ENCODE data around the gene MYF5.

The MYF5 gene

GRCh38 chr12:80708259-80708974 lies 8.3 kb upstream of the MYF5 start:
- DNase-seq = no peak

- DNase-seq = no peak
These were observed 7.8 kb upstream of the MYF5 start for GRCh38 chr12:80708975-80709328.

- DNase-seq = no peak
These were observed 6.6 kb upstream of the MYF5 start for GRCh38 chr12:80709811-80710726.

- no peak for DNase-seq
These were observed 5.8 kb upstream of the MYF5 start for GRCh38 chr12:80710727-80711449.

- no peak for DNase-seq
These were observed 4.8 kb upstream of the MYF5 start for GRCh38 chr12:80711866-80712265.

- DNase-seq = no peak
These were observed 3.8 kb upstream of the MYF5 start for GRCh38 chr12:80712866-80713265.

- DNase-seq = no peak
These were observed 3.3 kb upstream of the MYF5 start for GRCh38 chr12:80713419-80713818.

GRCh38 chr12:80714055-80714454 lies 2.7 kb upstream of the MYF5 start:
- DNase-seq = no peak

GRCh38 chr12:80714846-80715245 lies 1.9 kb upstream of the MYF5 start:
- no peak for DNase-seq

GRCh38 chr12:80715713-80716249 lies 931 bp upstream of the MYF5 start:
- DNase-seq = no peak

GRCh38 chr12:80717856-80718255 lies 1.1 kb downstream of the MYF5 start:
- DNase-seq = no peak

GRCh38 chr12:80720516-80720915 lies 3.8 kb downstream of the MYF5 start:
- DNase-seq = no peak

- DNase-seq = no peak
These were observed 4.6 kb downstream of the MYF5 start for GRCh38 chr12:80721326-80721725.

GRCh38 chr12:80745851-80746505 lies 29.3 kb downstream of the MYF5 start:
- no peak for DNase-seq

GRCh38 chr12:80747800-80748199 lies 31.1 kb downstream of the MYF5 start:
- DNase-seq = no peak

GRCh38 chr12:80749456-80749855 lies 32.7 kb downstream of the MYF5 start:
- DNase-seq = no peak

- no peak for DNase-seq
These were observed 35.8 kb downstream of the MYF5 start for GRCh38 chr12:80752464-80752863.

- DNase-seq = no peak
These were observed 37.6 kb downstream of the MYF5 start for GRCh38 chr12:80754274-80754673.

GRCh38 chr12:80756875-80757274 lies 40.2 kb downstream of the MYF5 start:
- no peak for DNase-seq

- no peak for DNase-seq
These were observed 45.1 kb downstream of the MYF5 start for GRCh38 chr12:80761838-80762237.

- no peak for DNase-seq
These were observed 47.2 kb downstream of the MYF5 start for GRCh38 chr12:80763874-80764273.

GRCh38 chr12:80766210-80766609 lies 49.5 kb downstream of the MYF5 start:
- DNase-seq = no peak

GRCh38 chr12:80766897-80767296 lies 50.2 kb downstream of the MYF5 start:
- no peak for DNase-seq
